Measurements from ENCODE around the gene IZUMO1.
A peak's percentile ranks its signal among the peaks of the same experiment; 100 is the strongest.

Gene IZUMO1

GRCh38 chr19:48757089-48757675 is 10.5 kb upstream of the IZUMO1 start:
- no peak for DNase-seq (ENCODE audit: low read depth)

GRCh38 chr19:48756686-48757085 is 10.0 kb upstream of the IZUMO1 start:
- DNase-seq (ENCODE audit: low read depth): no peak

- no peak for DNase-seq (ENCODE audit: low read depth)
Measured at GRCh38 chr19:48756212-48756611, 9.5 kb upstream of the IZUMO1 start.

- no peak for DNase-seq (ENCODE audit: low read depth)
Measured at GRCh38 chr19:48755787-48756186, 9.1 kb upstream of the IZUMO1 start.

- DNase-seq (ENCODE audit: low read depth): no peak
Measured at GRCh38 chr19:48755084-48755641, 8.5 kb upstream of the IZUMO1 start, which contains the start of gene FGF21. FGF21 (plus strand) TSS chr19:48755524; CDS start chr19:48756237, 713 bp downstream.

GRCh38 chr19:48752496-48753365 is 6.0 kb upstream of the IZUMO1 start, which contains the start of gene FUT1:
FUT1 (minus strand) TSS chr19:48752641; CDS start chr19:48751281, 1,360 bp downstream.
- no peak for DNase-seq (ENCODE audit: low read depth)

- no peak for DNase-seq (ENCODE audit: low read depth)
Measured at GRCh38 chr19:48751845-48752495, 5.3 kb upstream of the IZUMO1 start.

GRCh38 chr19:48750771-48751504 is 4.2 kb upstream of the IZUMO1 start:
- no peak for DNase-seq (ENCODE audit: low read depth)

GRCh38 chr19:48750351-48750750 is 3.6 kb upstream of the IZUMO1 start:
- DNase-seq (ENCODE audit: low read depth): no peak

- DNase-seq (ENCODE audit: low read depth): no peak
Measured at GRCh38 chr19:48749571-48750198, 3.0 kb upstream of the IZUMO1 start.

- DNase-seq (ENCODE audit: low read depth): no peak
Measured at GRCh38 chr19:48746110-48746509, 599 bp downstream of the IZUMO1 start.

- DNase-seq (ENCODE audit: low read depth): no peak
Measured at GRCh38 chr19:48745208-48745995, 1.3 kb downstream of the IZUMO1 start.

GRCh38 chr19:48742096-48742495 is 4.6 kb downstream of the IZUMO1 start:
- DNase-seq (ENCODE audit: low read depth): no peak

- DNase-seq (ENCODE audit: low read depth): no peak
Measured at GRCh38 chr19:48741129-48741999, 5.3 kb downstream of the IZUMO1 start.

- DNase-seq (ENCODE audit: low read depth): no peak
Measured at GRCh38 chr19:48740164-48740972, 6.3 kb downstream of the IZUMO1 start, which contains the start of gene RASIP1. RASIP1 (minus strand) TSS chr19:48740610; CDS start chr19:48740282, 328 bp downstream.

GRCh38 chr19:48739404-48740163 is 7.1 kb downstream of the IZUMO1 start:
- no peak for DNase-seq (ENCODE audit: low read depth)

GRCh38 chr19:48738557-48739403 is 7.9 kb downstream of the IZUMO1 start:
- peak; percentile 46 for DNase-seq (ENCODE audit: low read depth)

All from fibroblast of the conjunctiva (primary cell).